A673 (cell line): Measurements from ENCODE around the gene CPPED1. TPM values are rescaled to one million over a fixed set of nuclear protein-coding genes. Genes with fewer than 3 reads are reported as not detected.

Source experiments
- BruUV-seq: library from RNA; stranded (reverse); fragments of 400-500 nt; replicated peaks from 2 replicates; lab custom pipeline; 2021; lab: Mats Ljungman, UMichigan
- CTCF ChIA-PET: fragments of 300-600 bp; sonication (Branson Sonifier 250); formaldehyde crosslinking; loops from one replicate; lab custom pipeline; 2022; ENCODE audit warnings: antibody characterized with exemption; lab: Charles Lee
- POLR2A ChIA-PET: fragments of 300-600 bp; sonication (Branson Sonifier 250); formaldehyde crosslinking; loops from one replicate; lab custom pipeline; 2022; ENCODE audit warnings: antibody characterized with exemption; ENCODE audit not compliant: low non-redundant PET; lab: Charles Lee
- DNase-seq: peaks from one replicate; pipeline ENCODE4 v3.0.0-alpha.2; 2015; ENCODE audit warnings: low spot score
- H3K27ac ChIP-seq: fragments of 200-600 bp; sonication (generic); 2 replicates; pipeline ENCODE4 v1.5.1; 2016; ENCODE audit warnings: mixed run types, low read depth, mild to moderate bottlenecking, mixed read lengths, antibody characterized with exemption, low read length; ENCODE audit not compliant: poor library complexity, severe bottlenecking
- H3K27me3 ChIP-seq: fragments of 200-600 bp; sonication (generic); replicated peaks from 2 replicates; pipeline ENCODE4 v1.6.1; 2017; ENCODE audit warnings: mixed run types, low read depth, mild to moderate bottlenecking, mixed read lengths, antibody characterized with exemption, low read length; ENCODE audit not compliant: insufficient read depth, poor library complexity
- H3K36me3 ChIP-seq: fragments of 200-600 bp; sonication (generic); 2 replicates; pipeline ENCODE4 v1.6.1; 2016; ENCODE audit warnings: mixed run types, mild to moderate bottlenecking, mixed read lengths, antibody characterized with exemption, low read length; ENCODE audit not compliant: insufficient read depth, poor library complexity, severe bottlenecking
- H3K4me1 ChIP-seq: fragments of 200-600 bp; sonication (generic); 2 replicates; pipeline ENCODE4 v1.6.1; 2017; ENCODE audit warnings: mixed run types, mild to moderate bottlenecking, mixed read lengths, antibody characterized with exemption, low read length; ENCODE audit not compliant: insufficient read depth, poor library complexity, severe bottlenecking
- H3K4me3 ChIP-seq: fragments of 200-600 bp; sonication (generic); 2 replicates; pipeline ENCODE4 v1.5.1; 2016; ENCODE audit warnings: low read depth, mixed run types, mild to moderate bottlenecking, mixed read lengths, low read length; ENCODE audit not compliant: poor library complexity, severe bottlenecking
- H3K9me3 ChIP-seq: fragments of 200-600 bp; sonication (generic); 2 replicates; pipeline ENCODE4 v1.6.1; 2016; ENCODE audit warnings: mixed run types, low read depth, mild to moderate bottlenecking, mixed read lengths, antibody characterized with exemption, low read length; ENCODE audit not compliant: poor library complexity, severe bottlenecking
- CTCF ChIP-seq: fragments of 300-800, 200-600 bp; sonication (generic); conservative IDR thresholded peaks from 2 replicates; pipeline ENCODE4 v1.5.1; 2017; ENCODE audit warnings: low read depth, mild to moderate bottlenecking, antibody characterized with exemption, low read length, moderate library complexity, mixed read lengths
- EZH2 ChIP-seq: fragments of 200-600 bp; sonication (generic); IDR thresholded peaks from 2 replicates; pipeline ENCODE4 v1.6.1; 2017; ENCODE audit warnings: borderline replicate concordance, low read depth, mild to moderate bottlenecking, mixed read lengths, antibody characterized with exemption, low read length; ENCODE audit not compliant: poor library complexity, severe bottlenecking
- intact Hi-C: fragments of 100-400 bp; cut with micrococcal nuclease; formaldehyde crosslinking; loops from one replicate; pipeline ENCODE4 v1.10.0; 2022; ENCODE audit not compliant: unreplicated experiment
- total RNA-seq: library from RNA; stranded (reverse); gene quantifications from 2 replicates; pipeline ENCODE4 v1.2.3, GENCODE V29; 2021

CPPED1 gene
- total RNA-seq, 1 experiment from 2014 or later = 0.90 TPM

- no peak for TF ChIP-seq EZH2
- TF ChIP-seq CTCF = no peak
- H3K27me3 ChIP-seq = no peaks in the 10 kb centered on the region
- no peak overlapping the region for H3K27ac ChIP-seq
- ChIA-PET CTCF (no interaction called here), POLR2A (no interaction called here)
- DNase-seq = no peak
- H3K9me3 ChIP-seq = no peaks in the 10 kb centered on the region
- H3K4me3 ChIP-seq = no peak overlapping the region
- intact Hi-C loops = no loop called here
- H3K36me3 ChIP-seq = no peaks in the 10 kb centered on the region
- H3K4me1 ChIP-seq = no peaks in the 10 kb centered on the region
- BruUV-seq = no TSS peak
These were observed 4.8 kb downstream of the CPPED1 start for GRCh38 chr16:12798846-12799245.

GRCh38 chr16:12798171-12798570 is 5.5 kb downstream of the CPPED1 start:
- TF ChIP-seq EZH2 (no peak), CTCF (no peak)
- no peaks in the 10 kb centered on the region for H3K9me3 ChIP-seq
- H3K36me3 ChIP-seq = no peaks in the 10 kb centered on the region
- no TSS peak for BruUV-seq
- ChIA-PET CTCF (no interaction called here), POLR2A (no interaction called here)
- H3K27me3 ChIP-seq = no peaks in the 10 kb centered on the region
- no peak overlapping the region for H3K4me3 ChIP-seq
- intact Hi-C loops = no loop called here
- DNase-seq = no peak
- H3K27ac ChIP-seq = no peak overlapping the region
- H3K4me1 ChIP-seq = no peaks in the 10 kb centered on the region

- intact Hi-C loops = no loop called here
- H3K4me3 ChIP-seq = no peak overlapping the region
- no peaks in the 10 kb centered on the region for H3K27me3 ChIP-seq
- no peaks in the 10 kb centered on the region for H3K9me3 ChIP-seq
- no TSS peak for BruUV-seq
- no peak for DNase-seq
- H3K36me3 ChIP-seq = no peaks in the 10 kb centered on the region
- no peak overlapping the region for H3K27ac ChIP-seq
- H3K4me1 ChIP-seq = no peaks in the 10 kb centered on the region
- ChIA-PET POLR2A (no interaction called here), CTCF (no interaction called here)
- TF ChIP-seq EZH2 (no peak), CTCF (no peak)
These were observed 7.2 kb downstream of the CPPED1 start for GRCh38 chr16:12796498-12796897.
